ENCODE measurements around the gene TTBK2.
"Not testable (repeated sequence)": the region's sequence is repeated elsewhere in the genome, so short reads cannot be mapped to it uniquely, and the experiment has no call there.

GRCh38 chr15:42764154-42764731, 156.3 kb downstream of the TTBK2 start:
- not testable (repeated sequence) for TF ChIP-seq CTCF, POLR2A (IDR thresholded peaks at IDR 0.05)

Data from body of pancreas (tissue), 4 donors.